ENCODE results near the gene THRAP3. TPM values are rescaled to one million over a fixed set of nuclear protein-coding genes. Genes with fewer than 3 reads are reported as not detected.
"Not testable (repeated sequence)": the region's sequence is repeated elsewhere in the genome, so short reads cannot be mapped to it uniquely, and the experiment has no call there.

Gene THRAP3
- total RNA-seq, 1 donor from 2014 or later = 39.5 TPM

DNA sequence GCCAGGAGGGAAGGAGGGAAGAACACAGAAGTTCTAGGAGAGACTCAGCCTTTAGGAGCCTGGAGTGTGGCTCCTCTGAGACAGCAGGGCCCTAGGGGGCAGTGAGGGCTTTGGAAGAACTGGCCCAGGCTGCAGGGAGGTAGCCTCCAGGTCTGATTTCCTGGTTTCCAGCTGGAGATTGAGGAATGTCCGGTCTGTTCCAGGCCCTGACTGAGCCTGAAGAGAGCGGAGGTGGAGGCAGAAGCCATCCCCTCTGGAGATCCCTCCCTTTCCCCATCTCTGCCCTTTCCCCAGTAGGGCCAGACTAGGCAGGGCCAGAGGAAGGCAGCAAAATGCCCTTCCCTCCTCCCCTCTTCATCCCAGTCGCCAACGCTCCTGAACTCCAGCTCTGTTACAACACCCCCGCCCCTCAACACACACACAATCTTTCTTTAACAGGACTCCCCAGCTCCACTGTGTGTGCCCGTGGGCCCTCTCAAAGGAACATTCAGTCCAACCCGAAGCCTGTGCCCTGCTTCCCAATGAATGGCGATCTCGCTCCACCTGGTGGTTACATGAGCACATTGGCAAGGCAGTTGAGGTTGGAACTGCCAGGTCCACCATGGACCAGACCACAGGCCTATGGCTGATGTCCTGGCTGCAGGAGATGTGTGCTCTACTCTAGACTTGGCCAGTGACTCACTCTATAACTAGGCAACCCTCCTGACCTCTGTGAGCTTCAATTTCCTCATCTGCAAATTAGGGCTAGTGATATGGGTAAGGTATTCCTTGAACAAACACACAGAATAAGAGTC, 36.2 kb upstream of the THRAP3 start:
- peak overlapping the region; percentile 78 to 79 for H3K27ac ChIP-seq
- no peaks in the 10 kb centered on the region for H3K9me3 ChIP-seq
- H3K27me3 ChIP-seq = no peaks in the 10 kb centered on the region
- DNase-seq (ENCODE audit: low spot score in 2 of 2) = peak; percentile 65 to 95
- peaks cover 0 to 15% of the 10 kb centered on the region in 2 donors for H3K4me1 ChIP-seq
- H3K4me3 ChIP-seq = peak overlapping the region in 1 of 2 donors; percentile 1
- TF ChIP-seq, protein P1, sequence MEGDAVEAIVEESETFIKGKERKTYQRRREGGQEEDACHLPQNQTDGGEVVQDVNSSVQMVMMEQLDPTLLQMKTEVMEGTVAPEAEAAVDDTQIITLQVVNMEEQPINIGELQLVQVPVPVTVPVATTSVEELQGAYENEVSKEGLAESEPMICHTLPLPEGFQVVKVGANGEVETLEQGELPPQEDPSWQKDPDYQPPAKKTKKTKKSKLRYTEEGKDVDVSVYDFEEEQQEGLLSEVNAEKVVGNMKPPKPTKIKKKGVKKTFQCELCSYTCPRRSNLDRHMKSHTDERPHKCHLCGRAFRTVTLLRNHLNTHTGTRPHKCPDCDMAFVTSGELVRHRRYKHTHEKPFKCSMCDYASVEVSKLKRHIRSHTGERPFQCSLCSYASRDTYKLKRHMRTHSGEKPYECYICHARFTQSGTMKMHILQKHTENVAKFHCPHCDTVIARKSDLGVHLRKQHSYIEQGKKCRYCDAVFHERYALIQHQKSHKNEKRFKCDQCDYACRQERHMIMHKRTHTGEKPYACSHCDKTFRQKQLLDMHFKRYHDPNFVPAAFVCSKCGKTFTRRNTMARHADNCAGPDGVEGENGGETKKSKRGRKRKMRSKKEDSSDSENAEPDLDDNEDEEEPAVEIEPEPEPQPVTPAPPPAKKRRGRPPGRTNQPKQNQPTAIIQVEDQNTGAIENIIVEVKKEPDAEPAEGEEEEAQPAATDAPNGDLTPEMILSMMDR (IDR thresholded peaks at IDR 0.05) = peak; percentile 73 to 94 (median 91)
- no peaks in the 10 kb centered on the region for H3K36me3 ChIP-seq
- intact Hi-C loops (cut with DNase I) = loop anchor here (1.0 to 2.0 kb wide), 5 partner anchors 31 to 97 kb away; partner anchors contain the start of genes MAP7D1, THRAP3 and TRAPPC3

DNA sequence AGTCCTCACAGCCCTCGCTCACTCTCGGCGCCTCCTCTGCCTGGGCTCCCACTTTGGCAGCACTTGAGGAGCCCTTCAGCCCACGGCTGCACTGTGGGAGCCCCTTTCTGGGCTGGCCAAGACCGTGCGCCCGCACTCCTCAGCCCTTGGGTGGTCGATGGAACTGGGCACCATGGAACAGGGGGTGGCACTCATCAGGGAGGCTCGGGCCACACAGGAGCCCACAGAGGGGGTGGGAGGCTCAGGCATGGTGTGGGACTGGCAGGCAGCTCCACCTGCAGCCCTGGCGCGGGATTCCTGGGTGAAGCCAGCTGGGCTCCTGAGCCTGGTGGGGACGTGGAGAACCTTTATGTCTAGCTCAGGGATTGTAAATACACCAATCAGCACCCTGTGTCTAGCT, 27.4 kb upstream of the THRAP3 start:
- H3K9me3 ChIP-seq; H3K27ac ChIP-seq; H3K27me3 ChIP-seq; H3K36me3 ChIP-seq; intact Hi-C loops (cut with DNase I); H3K4me3 ChIP-seq; H3K4me1 ChIP-seq; DNase-seq (ENCODE audit: low spot score in 2 of 2): not testable (repeated sequence)

DNA sequence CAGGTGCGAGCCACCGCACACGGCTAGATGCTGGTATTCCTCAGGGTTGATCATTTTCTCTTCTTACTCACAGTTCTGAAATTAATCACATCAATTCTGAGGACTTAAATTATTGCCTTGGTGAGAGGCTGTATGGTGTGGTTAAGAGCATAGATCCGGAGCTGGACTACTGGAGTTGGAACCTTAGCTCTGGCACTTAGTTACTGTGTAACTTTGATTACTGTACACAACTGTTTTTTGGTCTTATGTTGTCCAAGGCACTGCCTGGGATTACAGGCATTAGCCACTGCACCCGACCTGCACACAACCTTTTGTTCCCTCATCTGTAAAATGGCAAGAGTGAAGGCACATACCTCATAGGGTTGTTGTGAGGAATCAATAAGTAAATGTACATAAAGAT, 25.6 kb upstream of the THRAP3 start:
- no peaks in the 10 kb centered on the region for H3K9me3 ChIP-seq
- TF ChIP-seq, protein P1 (IDR thresholded peaks at IDR 0.05) = no peak
- no peak overlapping the region for H3K27ac ChIP-seq
- no peak overlapping the region for H3K4me3 ChIP-seq
- H3K4me1 ChIP-seq = peaks cover 3 to 7% of the 10 kb centered on the region in 2 donors
- H3K36me3 ChIP-seq = no peaks in the 10 kb centered on the region
- no peak for DNase-seq (ENCODE audit: low spot score in 2 of 2)
- H3K27me3 ChIP-seq = no peaks in the 10 kb centered on the region
- intact Hi-C loops (cut with DNase I) = no loop called here

DNA sequence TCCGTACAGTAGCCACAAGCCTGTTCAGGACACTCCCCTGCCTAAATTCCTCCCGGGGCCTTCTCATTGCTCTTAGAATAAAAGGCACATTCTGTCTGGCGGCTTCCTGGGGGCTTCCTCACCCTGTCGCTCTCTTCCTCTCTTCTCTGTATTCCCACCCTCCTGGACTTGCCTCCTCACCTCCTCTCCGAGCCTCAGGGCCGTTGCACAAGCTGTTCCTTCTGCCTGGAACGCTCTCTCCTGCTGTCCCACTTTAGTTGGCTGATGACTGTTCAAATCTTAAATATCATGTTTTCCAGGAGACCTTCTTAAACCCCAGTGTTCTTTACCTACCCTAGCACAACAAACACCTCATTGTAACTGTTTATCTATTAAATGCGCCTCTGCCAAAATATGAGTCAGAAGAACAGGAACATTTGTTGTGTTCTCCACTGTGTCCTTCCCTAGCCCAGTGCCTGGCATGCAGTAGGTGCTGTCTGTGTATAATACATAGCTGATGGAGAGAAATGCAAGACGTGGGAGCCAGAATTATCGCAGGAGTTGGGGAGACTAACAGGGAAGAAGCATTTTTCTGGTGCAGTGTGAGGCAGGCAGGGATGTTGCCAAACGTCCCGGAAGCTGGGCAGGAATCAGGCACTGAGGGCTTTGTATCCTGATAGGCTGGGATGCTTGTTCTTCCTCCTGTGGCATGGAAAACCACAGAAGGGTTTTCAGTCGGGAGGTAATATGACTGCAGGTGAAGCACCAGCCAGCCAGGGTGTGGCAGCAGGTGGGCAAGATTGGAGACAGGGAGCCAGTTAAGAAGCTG, 24.1 kb upstream of the THRAP3 start:
- H3K9me3 ChIP-seq = no peaks in the 10 kb centered on the region
- H3K4me1 ChIP-seq = peaks cover 6 to 22% of the 10 kb centered on the region in 2 donors
- H3K36me3 ChIP-seq = no peaks in the 10 kb centered on the region
- no peaks in the 10 kb centered on the region for H3K27me3 ChIP-seq
- no peak overlapping the region for H3K4me3 ChIP-seq
- H3K27ac ChIP-seq = peak overlapping the region in 1 of 2 donors; percentile 26
- intact Hi-C loops (cut with DNase I) = no loop called here
- TF ChIP-seq, protein P1 (IDR thresholded peaks at IDR 0.05) = no peak
- no peak for DNase-seq (ENCODE audit: low spot score in 2 of 2)

DNA sequence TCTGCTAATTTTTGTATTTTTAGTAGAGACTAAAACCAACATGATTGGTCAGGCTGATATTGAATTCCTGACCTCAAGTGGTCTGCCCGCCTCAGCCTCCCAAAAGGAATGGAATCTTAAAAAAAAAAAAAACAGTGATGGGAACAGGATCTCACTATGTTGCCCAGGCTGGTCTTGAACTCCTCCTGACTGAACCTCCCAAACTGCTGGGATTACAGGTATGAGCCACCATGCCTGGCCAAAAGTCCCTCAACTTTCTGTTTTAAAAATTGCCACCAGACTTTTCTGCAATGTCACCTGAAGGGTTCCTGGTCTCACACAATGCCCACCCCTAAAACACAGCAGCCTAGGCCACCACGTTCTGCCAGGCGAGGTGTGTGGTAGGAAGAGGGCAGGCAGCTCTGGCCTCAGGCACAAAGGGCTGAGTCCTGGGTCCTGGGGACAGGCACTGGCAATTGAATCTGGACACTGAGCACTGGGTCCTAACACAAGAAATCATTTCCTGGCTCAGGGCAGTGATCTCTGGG, 21.2 kb upstream of the THRAP3 start:
- no peak for DNase-seq (ENCODE audit: low spot score in 2 of 2)
- TF ChIP-seq, protein P1 (IDR thresholded peaks at IDR 0.05) = no peak
- Histone ChIP-seq H3K4me3 (no peak overlapping the region), H3K27ac (peak overlapping the region; percentile 87 to 93), H3K4me1 (peaks cover 11 to 34% of the 10 kb centered on the region in 2 donors), H3K9me3 (no peaks in the 10 kb centered on the region), H3K36me3 (no peaks in the 10 kb centered on the region), H3K27me3 (no peaks in the 10 kb centered on the region)
- intact Hi-C loops (cut with DNase I) = no loop called here

All from ascending aorta (tissue), 2 donors.